Fibroblast of lung (primary cell): Measurements from ENCODE around the gene ADD2. TPM values are rescaled to one million over a fixed set of nuclear protein-coding genes. Genes with fewer than 3 reads are reported as not detected.

ENCODE experiments used
- DNase-seq, 2 donors: peaks; one replicate each; pipeline versions ENCODE4 v3.0.0 to v3.0.0-alpha.2; 2010; ENCODE audit warnings: low read depth in 2 of 2
- H2AFZ ChIP-seq: 2 replicates; pipeline ENCODE4 v1.5.1; 2012; ENCODE audit warnings: low read length, control low read depth, inconsistent platforms
- H3K27ac ChIP-seq: 2 replicates; pipeline ENCODE4 v1.5.1; 2011; ENCODE audit warnings: low read length, control low read depth; ENCODE audit not compliant: insufficient read depth
- H3K27me3 ChIP-seq: 2 replicates; pipeline ENCODE4 v1.5.1; 2011; ENCODE audit warnings: mild to moderate bottlenecking, low read length; ENCODE audit not compliant: control insufficient read depth, insufficient read depth
- H3K36me3 ChIP-seq: 2 replicates; pipeline ENCODE4 v1.5.1; 2011; ENCODE audit warnings: low read length; ENCODE audit not compliant: control insufficient read depth, insufficient read depth
- H3K4me1 ChIP-seq: 2 replicates; pipeline ENCODE4 v1.5.1; 2011; ENCODE audit warnings: low read length; ENCODE audit not compliant: control insufficient read depth, insufficient read depth; ENCODE audit errors: extremely low read depth
- H3K4me2 ChIP-seq: 2 replicates; pipeline ENCODE4 v1.5.1; 2011; ENCODE audit warnings: low read length, control low read depth; ENCODE audit not compliant: insufficient read depth; ENCODE audit errors: extremely low read depth
- H3K4me3 ChIP-seq, 4 experiments: fragments of 200-600 bp in 1 of 4; sonication (generic) in 1 of 4; replicated peaks in 1 of 4; 2 replicates each; pipeline ENCODE4 v1.5.1; 2011 to 2016; ENCODE audit warnings: low read length in 4 of 4, low read depth in 3 of 4, mild to moderate bottlenecking in 3 of 4, control low read depth in 2 of 4, inconsistent platforms in 1 of 4, mixed read lengths in 1 of 4; ENCODE audit not compliant: insufficient read depth in 1 of 4; ENCODE audit errors: control extremely low read depth in 1 of 4
- H3K79me2 ChIP-seq: 2 replicates; pipeline ENCODE4 v1.5.1; 2012; ENCODE audit warnings: mild to moderate bottlenecking, low read length, inconsistent platforms; ENCODE audit not compliant: control insufficient read depth, insufficient read depth
- H3K9ac ChIP-seq: 2 replicates; pipeline ENCODE4 v1.5.1; 2011; ENCODE audit warnings: mild to moderate bottlenecking, low read length, control low read depth; ENCODE audit not compliant: insufficient read depth
- H3K9me3 ChIP-seq: 2 replicates; pipeline ENCODE4 v1.5.1; 2012; ENCODE audit warnings: low read depth, low read length; ENCODE audit not compliant: control insufficient read depth, insufficient read depth
- H4K20me1 ChIP-seq: 2 replicates; pipeline ENCODE4 v1.5.1; 2011; ENCODE audit warnings: low read length; ENCODE audit not compliant: control insufficient read depth, insufficient read depth; ENCODE audit errors: extremely low read depth
- EZH2 ChIP-seq: IDR thresholded peaks from 2 replicates; pipeline ENCODE4 v1.5.1; 2012; ENCODE audit warnings: low read length, control low read depth, mild to moderate bottlenecking; ENCODE audit errors: missing control alignments
- polyA plus RNA-seq, 2 donors: library from polyadenylated mRNA; depleted of rRNA in 1 of 2; stranded (reverse) in 1 of 2; unstranded in 1 of 2; fragments of >200 nt; gene quantifications; 2 replicates each; pipeline ENCODE4 v1.2.1, GENCODE V29; 2011 to 2012; ENCODE audit warnings: missing spikeins in 1 of 2
- total RNA-seq: library from RNA; depleted of rRNA; stranded (reverse); fragments of >200 nt; gene quantifications from 2 replicates; pipeline ENCODE4 v1.2.1, GENCODE V29; 2014
- TF ChIP-seq, protein P1 (sequence below), 2 donors: IDR thresholded peaks in 1 of 2; conservative IDR thresholded peaks in 1 of 2; 1 replicate in 1 of 2; 2 replicates in 1 of 2; pipeline ENCODE4 v1.5.1; 2011 to 2012; ENCODE audit warnings: low read length in 2 of 2, control low read depth in 1 of 2, inconsistent platforms in 1 of 2, low read depth in 1 of 2, mild to moderate bottlenecking in 1 of 2

The ADD2 gene
- total and polyA plus RNA-seq, 2 donors (not counting 1 experiment from before 2014, with no cell fraction given): 0.22 to 2.5 TPM

DNA sequence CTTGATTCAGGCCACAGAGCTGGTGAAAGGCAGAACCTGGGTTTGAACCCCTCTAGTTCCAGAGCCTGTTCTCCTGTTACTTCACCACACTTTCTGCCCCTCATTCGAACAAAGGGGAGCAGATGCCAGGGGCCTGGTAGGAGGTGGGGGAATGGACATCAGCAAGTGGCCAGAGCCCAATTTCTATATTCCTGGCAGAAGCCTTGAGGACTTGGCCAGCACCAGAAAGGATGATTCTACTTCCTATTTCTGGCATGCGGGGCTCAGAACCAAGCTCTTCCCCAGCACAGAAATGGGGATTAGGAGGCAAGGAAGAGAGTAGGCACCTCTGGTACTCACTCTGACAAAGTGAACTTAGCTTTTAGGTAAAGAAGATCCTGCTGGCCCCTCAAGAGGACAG is 49.3 kb downstream of the ADD2 start:
- no peak for DNase-seq
- Histone ChIP-seq H3K4me1 (no peaks in the 10 kb centered on the region), H2AFZ (no peak overlapping the region), H3K4me3 (no peak overlapping the region), H3K27me3 (peaks cover 5% of the 10 kb centered on the region), H3K27ac (no peak overlapping the region), H3K36me3 (no peaks in the 10 kb centered on the region), H3K4me2 (no peak overlapping the region), H3K9ac (no peak overlapping the region), H4K20me1 (no peaks in the 10 kb centered on the region), H3K79me2 (no peaks in the 10 kb centered on the region), H3K9me3 (no peaks in the 10 kb centered on the region)
- no peak for TF ChIP-seq EZH2
- TF ChIP-seq, protein P1, sequence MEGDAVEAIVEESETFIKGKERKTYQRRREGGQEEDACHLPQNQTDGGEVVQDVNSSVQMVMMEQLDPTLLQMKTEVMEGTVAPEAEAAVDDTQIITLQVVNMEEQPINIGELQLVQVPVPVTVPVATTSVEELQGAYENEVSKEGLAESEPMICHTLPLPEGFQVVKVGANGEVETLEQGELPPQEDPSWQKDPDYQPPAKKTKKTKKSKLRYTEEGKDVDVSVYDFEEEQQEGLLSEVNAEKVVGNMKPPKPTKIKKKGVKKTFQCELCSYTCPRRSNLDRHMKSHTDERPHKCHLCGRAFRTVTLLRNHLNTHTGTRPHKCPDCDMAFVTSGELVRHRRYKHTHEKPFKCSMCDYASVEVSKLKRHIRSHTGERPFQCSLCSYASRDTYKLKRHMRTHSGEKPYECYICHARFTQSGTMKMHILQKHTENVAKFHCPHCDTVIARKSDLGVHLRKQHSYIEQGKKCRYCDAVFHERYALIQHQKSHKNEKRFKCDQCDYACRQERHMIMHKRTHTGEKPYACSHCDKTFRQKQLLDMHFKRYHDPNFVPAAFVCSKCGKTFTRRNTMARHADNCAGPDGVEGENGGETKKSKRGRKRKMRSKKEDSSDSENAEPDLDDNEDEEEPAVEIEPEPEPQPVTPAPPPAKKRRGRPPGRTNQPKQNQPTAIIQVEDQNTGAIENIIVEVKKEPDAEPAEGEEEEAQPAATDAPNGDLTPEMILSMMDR (conservative IDR thresholded peaks at IDR 0.05 in 1 of 2, IDR thresholded peaks at IDR 0.05 in 1 of 2; ENCODE audit: low read depth in 1 of 2, low read length in 2 of 2): no peak

DNA sequence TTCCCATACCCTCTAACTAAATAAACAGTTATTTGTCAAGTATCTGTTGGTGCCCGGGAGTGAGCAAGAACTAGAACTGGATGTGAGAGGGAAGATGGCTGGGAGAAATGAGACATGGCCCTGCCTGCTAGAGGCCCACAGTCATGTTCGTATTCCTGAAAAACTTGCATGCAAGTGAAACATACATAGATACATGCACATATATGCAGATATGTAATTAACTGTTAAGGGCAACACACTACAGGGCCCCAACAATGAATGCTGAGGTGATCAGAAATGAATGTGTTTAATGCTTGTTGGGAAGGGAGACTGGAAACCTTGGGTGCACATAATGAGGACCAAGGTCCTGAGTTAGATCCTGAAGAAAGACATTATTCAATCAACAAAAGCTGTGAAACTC is 49.8 kb downstream of the ADD2 start:
- no peak for DNase-seq
- H3K4me3 ChIP-seq: no peak overlapping the region
- no peaks in the 10 kb centered on the region for H3K36me3 ChIP-seq
- no peaks in the 10 kb centered on the region for H3K9me3 ChIP-seq
- H3K9ac ChIP-seq: no peak overlapping the region
- no peak overlapping the region for H3K4me2 ChIP-seq
- no peak overlapping the region for H2AFZ ChIP-seq
- H3K79me2 ChIP-seq: no peaks in the 10 kb centered on the region
- H4K20me1 ChIP-seq: no peaks in the 10 kb centered on the region
- H3K27me3 ChIP-seq: peaks cover 5% of the 10 kb centered on the region
- H3K27ac ChIP-seq: no peak overlapping the region
- no peaks in the 10 kb centered on the region for H3K4me1 ChIP-seq
- TF ChIP-seq EZH2: no peak
- TF ChIP-seq, protein P1 (conservative IDR thresholded peaks at IDR 0.05 in 1 of 2, IDR thresholded peaks at IDR 0.05 in 1 of 2; ENCODE audit: low read depth in 1 of 2, low read length in 2 of 2): no peak

DNA sequence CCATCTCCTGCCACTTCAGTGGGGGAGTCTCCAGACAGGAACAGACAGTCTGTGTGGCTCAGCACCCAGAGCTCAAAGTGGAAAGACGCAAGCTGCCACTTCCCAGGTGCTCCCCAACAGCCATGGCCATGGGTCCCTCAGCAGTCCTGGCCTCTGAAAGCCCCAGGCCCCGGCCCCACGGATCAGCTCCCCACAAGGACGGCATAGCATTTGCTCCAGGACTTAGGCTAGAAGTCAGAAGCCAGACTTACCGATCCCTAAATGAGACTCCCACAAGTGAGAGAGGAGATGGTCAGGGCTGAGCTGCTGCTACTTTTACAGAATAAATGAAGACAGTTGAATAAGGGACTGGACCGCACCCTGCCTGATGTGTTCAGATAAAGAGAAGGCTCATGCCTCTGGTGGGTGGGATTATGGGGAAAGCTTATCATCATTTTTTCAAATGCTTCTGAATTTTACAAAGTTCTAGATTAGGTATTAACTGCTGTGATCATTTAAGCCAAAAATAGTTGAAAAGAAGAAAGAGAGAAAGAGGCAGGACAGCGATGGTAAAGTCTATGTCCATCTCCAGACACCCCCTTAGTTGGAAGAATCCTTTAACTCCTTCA is 50.5 kb downstream of the ADD2 start:
- DNase-seq: no peak
- Histone ChIP-seq H3K27me3 (peaks cover 5% of the 10 kb centered on the region), H3K79me2 (no peaks in the 10 kb centered on the region), H3K4me1 (no peaks in the 10 kb centered on the region), H3K36me3 (no peaks in the 10 kb centered on the region), H3K9ac (no peak overlapping the region), H3K4me3 (no peak overlapping the region), H2AFZ (no peak overlapping the region), H4K20me1 (no peaks in the 10 kb centered on the region), H3K27ac (no peak overlapping the region), H3K4me2 (no peak overlapping the region), H3K9me3 (no peaks in the 10 kb centered on the region)
- TF ChIP-seq EZH2: no peak
- TF ChIP-seq, protein P1 (conservative IDR thresholded peaks at IDR 0.05 in 1 of 2, IDR thresholded peaks at IDR 0.05 in 1 of 2; ENCODE audit: low read depth in 1 of 2, low read length in 2 of 2): no peak
